GM12801 (cell line): ENCODE results near the gene NRCAM.

ENCODE experiments used
- CTCF ChIP-seq: IDR thresholded peaks from one replicate; pipeline ENCODE4 v1.5.1; 2011; ENCODE audit warnings: control low read depth; ENCODE audit not compliant: insufficient read length; ENCODE audit errors: extremely low read depth

NRCAM gene

GRCh38 chr7:108451296-108451848 lies 4.9 kb downstream of the NRCAM start:
- TF ChIP-seq CTCF = no peak

GRCh38 chr7:108450160-108450559 lies 6.1 kb downstream of the NRCAM start:
- no peak for TF ChIP-seq CTCF

GRCh38 chr7:108449521-108449920 lies 6.7 kb downstream of the NRCAM start:
- TF ChIP-seq CTCF = no peak

- TF ChIP-seq CTCF = no peak
These were observed 7.4 kb downstream of the NRCAM start for GRCh38 chr7:108448584-108449505.

GRCh38 chr7:108442039-108442568 lies 14.1 kb downstream of the NRCAM start:
- no peak for TF ChIP-seq CTCF

GRCh38 chr7:108441392-108441955 lies 14.8 kb downstream of the NRCAM start:
- TF ChIP-seq CTCF = no peak

- TF ChIP-seq CTCF = no peak
These were observed 15.6 kb downstream of the NRCAM start for GRCh38 chr7:108440613-108441012.
